Upper lobe of left lung (tissue), 4 donors: ENCODE results near the gene OLR1.

Experiments used
- CTCF ChIP-seq, 6 experiments: fragments of 450-650 bp in 4 of 6; fragments of 200-600 bp in 2 of 6; sonication (generic) in 2 of 6; IDR thresholded peaks; one replicate each; pipeline ENCODE4 v1.5.1; 2016 to 2019; ENCODE audit warnings: antibody characterized with exemption in 6 of 6
- EP300 ChIP-seq, 4 donors: sonication (generic); formaldehyde crosslinking; IDR thresholded peaks; one replicate each; pipeline ENCODE4 v1.5.1; 2017; ENCODE audit warnings: antibody characterized with exemption in 4 of 4, control low read depth in 2 of 4
- POLR2A ChIP-seq, 4 donors: fragments of 450-650 bp; IDR thresholded peaks; one replicate each; pipeline ENCODE4 v1.5.1; 2016 to 2017; ENCODE audit warnings: antibody characterized with exemption in 4 of 4, mild to moderate bottlenecking in 2 of 4
- POLR2AphosphoS5 ChIP-seq, 2 donors: sonication (generic); formaldehyde crosslinking; IDR thresholded peaks; one replicate each; pipeline ENCODE4 v1.5.1; 2017; ENCODE audit warnings: antibody characterized with exemption in 2 of 2

- no peak for TF ChIP-seq CTCF (IDR thresholded peaks at IDR 0.05)
- no peak for TF ChIP-seq POLR2AphosphoS5 (IDR thresholded peaks at IDR 0.05)
- TF ChIP-seq POLR2A (IDR thresholded peaks at IDR 0.05), result no peak
- no peak for TF ChIP-seq EP300 (IDR thresholded peaks at IDR 0.05)
Measured at GRCh38 chr12:10214895-10215267, 42.9 kb upstream of the OLR1 start.
